GM19043 (cell line): Measurements from ENCODE around the gene PPP2R5D.
"Not testable (repeated sequence)": the region's sequence is repeated elsewhere in the genome, so short reads cannot be mapped to it uniquely, and the experiment has no call there.

Experiments
- ATAC-seq: cut with Tn5 transposase; IDR thresholded peaks from one replicate; pipeline ENCODE4 v1.9.1; 2021; ENCODE audit warnings: low read depth; ENCODE audit not compliant: unreplicated experiment

PPP2R5D gene

DNA sequence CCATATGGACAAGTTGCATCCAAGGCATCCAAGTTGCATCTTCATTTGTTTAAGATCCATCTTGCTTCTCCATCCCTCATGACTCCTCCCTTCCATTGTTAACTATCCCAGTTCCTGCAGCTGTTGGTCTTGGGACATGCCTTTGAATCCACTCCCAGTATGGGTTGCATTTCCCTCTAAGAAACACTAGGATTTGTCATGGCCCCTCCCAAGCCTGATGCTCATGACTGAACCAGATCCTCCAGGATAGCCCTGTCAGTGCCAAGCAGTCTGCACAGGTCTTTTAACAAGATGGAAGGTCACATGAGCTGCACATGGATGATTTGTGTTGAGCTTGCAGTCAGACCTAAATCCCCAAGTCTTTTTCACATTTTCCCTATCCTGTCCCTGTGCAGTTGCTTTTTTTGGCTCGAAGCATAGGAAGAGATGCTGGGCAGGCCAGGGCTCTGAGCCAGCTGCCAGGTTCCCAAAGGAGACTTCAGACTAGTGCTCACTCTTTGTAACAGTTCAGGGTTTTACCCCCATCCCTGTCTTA lies 4.2 kb downstream of the PPP2R5D start:
- ATAC-seq, result no peak

DNA sequence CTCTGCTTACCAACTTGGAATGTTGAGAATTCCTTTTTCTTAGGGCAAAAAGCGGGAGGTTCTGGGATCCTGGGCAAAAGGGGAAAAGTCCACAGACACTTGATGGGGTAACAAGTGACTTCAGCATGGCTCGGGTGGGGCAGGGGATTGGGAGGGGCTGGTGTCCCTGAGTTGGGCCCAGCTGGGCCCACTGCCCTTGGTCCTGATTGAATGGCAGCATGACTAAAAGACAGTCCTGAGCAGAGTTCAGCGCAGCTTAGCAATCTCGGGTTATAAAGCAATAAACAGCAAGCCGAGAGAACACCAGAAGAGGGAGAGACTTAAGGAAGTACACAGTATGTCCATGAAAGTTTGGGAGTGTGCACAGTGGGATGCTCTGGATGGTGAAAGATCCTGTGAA lies 5.6 kb downstream of the PPP2R5D start:
- no peak for ATAC-seq

DNA sequence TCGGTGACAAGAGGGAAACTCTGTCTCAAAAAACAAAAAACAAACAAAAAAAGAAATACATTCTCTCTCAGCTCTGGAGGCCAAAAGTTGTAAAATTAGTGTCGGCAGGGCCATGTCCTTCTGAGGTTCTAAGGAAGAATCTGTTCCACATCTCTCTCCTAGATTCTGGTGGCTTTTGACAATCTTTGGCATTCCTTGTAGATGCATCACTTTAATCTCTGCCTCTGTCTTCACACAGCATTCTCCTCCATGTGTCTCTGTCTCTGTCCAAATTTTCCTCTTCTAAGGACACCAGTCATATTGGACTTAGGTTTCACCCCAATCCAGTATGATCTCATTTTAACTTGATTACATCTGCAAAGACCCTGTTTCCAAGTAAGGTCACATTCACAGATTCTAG lies 9.1 kb downstream of the PPP2R5D start:
- ATAC-seq, result no peak

DNA sequence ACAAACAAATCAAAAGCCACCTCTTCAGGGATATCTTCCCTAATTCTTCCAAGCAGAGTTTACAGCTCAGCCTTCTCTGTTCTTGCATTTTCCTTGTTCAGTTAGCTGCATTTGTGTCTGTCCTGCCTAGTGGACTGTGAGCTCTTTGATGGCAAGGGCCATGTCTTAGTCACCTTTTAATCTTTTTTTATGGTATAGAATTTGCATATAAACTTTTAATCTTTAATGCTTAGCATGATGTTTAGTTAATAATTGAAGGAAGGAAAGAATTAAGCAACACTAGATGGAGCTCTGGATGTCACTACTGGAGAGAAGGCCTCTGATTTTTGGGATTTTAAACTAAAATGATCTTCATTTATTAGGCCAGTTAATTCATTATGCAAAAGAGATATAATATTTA lies 12.1 kb downstream of the PPP2R5D start:
- ATAC-seq, result no peak

DNA sequence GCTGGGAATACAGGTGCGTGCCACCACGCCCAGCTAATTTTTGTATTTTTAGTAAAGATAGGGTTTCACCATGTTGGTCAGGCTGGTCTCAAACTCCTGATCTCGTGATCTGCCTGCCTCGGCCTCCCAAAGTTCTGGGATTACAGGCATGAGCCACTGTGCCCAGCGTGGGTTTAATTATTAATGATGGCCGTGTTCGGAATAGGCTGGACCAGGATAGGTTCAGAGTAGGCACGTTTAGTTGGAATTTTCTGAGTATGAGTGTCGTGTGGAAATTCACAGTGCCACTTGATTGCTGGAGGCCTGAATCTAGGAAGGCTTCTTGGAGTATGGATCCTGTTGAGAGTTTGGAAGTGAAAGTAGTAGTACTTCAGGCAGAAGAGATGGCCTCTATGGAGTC lies 13.8 kb downstream of the PPP2R5D start:
- ATAC-seq, result not testable (repeated sequence)

DNA sequence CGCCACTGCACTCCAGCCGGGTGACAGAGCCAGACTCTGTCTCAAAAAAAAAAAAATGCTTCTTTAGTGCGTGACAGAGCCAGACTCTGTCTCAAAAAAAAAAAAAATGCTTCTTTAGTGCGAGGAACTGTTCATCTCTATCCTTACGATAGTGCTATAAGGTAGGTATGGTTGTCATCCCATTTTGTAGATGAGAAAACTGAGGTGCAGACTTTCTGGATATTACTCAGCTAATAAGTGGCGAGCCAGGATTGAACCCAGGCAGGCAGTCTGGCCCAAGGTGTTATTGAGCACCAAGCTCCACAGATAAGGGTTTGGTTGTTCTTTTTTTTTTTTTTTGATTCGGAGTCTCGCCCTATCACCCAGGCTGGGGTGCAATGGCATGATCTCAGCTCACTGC lies 17.5 kb downstream of the PPP2R5D start:
- no peak for ATAC-seq

DNA sequence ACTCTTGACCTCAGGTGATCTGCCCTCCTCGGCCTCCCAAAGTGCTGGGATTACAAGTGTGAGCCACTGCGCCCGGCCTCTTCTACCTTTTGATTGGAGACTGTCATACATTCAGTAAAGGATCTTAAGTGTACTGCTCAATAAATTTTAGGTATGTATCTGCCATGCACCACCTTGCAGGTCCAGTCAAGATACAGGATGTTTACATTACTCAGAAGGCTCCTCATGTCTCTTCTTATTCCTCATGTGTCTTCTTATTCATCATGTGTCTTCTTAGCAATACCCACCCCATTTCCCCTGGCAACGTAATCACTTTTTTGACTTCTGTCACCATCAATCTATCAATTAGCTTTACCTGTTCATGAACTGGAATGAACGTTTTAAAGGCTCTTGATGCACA lies 21.5 kb downstream of the PPP2R5D start:
- ATAC-seq, result no peak

DNA sequence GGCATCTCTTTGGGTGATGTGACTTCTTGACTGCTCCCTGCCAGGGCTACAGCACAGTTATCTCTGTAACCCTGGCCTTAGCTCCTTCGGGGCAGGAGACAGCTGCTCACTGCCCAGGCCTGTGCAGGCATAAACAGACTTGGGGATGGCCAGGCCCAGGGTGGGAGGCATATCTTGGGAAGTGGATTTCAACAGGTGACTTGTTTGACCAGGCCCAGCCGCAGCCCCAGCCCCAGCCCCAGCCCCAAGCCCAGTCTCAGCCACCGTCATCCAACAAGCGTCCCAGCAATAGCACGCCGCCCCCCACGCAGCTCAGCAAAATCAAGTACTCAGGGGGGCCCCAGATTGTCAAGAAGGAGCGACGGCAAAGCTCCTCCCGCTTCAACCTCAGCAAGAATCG lies 21.9 kb downstream of the PPP2R5D start:
- ATAC-seq, result no peak

DNA sequence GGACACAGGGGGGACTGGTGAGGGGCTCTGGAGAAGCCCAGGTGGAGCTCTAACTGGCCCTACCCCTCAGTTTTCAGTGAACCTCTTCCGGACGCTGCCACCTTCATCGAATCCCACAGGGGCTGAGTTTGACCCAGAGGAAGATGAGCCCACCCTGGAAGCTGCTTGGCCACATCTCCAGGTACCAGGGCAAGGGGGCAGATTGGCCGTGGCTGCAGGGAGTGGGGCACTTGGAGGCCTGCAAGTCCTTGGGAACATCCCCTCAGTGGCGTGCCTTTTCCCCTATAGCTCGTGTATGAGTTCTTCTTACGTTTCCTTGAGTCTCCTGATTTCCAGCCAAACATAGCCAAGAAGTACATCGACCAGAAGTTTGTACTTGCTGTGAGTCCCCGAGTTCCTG lies 22.8 kb downstream of the PPP2R5D start:
- no peak for ATAC-seq

DNA sequence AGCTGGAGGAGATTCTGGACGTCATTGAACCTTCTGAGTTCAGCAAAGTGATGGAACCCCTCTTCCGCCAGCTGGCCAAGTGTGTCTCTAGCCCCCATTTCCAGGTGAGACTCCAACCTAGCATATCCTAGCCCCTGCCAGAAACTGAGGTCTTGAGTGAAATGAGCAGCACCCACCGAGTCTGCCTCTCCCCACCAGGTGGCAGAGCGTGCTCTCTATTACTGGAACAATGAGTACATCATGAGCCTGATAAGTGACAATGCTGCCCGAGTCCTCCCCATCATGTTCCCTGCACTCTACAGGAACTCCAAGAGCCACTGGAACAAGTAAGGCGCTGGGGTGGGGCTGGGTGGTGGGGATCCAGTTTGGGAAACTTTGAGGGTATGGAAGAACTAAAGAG lies 24.8 kb downstream of the PPP2R5D start:
- ATAC-seq, result no peak

DNA sequence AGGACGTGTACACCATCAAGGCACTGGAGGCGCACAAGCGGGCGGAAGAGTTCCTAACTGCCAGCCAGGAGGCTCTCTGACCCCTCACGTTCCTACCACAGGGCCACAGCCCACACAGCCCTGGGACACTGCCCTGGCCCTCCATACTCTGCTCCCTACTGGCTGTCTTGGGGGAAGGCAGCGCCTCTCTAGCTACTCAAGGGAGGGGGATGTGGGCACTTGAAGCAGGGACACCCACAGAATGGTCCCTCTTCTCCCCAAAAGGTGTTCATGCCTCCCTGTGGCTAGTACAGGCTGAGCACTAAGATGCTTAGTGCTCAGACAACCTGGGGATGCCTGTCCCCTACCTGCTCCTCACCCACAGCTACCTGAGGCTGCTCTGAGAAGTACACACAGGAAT lies 26.8 kb downstream of the PPP2R5D start:
- ATAC-seq, result no peak

DNA sequence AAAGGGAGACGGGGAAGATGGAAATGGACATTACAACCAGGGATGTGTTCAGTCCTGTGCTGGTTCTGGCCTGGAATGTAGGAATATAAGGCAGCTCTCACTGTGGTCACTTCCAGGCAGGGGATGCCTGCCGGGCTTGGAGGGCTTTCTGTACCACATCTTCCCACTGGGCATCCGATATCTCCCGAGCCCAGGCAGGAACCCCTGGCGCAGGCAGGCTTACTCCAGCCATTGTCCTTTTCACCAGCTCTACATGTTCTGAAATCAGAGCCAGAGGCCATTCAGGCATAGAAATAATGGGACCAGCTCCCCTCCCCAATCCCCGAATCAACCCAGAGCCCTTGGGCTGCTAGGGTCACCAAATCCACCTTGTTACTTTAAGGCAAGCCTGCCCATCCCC lies 28.0 kb downstream of the PPP2R5D start:
- no peak for ATAC-seq

DNA sequence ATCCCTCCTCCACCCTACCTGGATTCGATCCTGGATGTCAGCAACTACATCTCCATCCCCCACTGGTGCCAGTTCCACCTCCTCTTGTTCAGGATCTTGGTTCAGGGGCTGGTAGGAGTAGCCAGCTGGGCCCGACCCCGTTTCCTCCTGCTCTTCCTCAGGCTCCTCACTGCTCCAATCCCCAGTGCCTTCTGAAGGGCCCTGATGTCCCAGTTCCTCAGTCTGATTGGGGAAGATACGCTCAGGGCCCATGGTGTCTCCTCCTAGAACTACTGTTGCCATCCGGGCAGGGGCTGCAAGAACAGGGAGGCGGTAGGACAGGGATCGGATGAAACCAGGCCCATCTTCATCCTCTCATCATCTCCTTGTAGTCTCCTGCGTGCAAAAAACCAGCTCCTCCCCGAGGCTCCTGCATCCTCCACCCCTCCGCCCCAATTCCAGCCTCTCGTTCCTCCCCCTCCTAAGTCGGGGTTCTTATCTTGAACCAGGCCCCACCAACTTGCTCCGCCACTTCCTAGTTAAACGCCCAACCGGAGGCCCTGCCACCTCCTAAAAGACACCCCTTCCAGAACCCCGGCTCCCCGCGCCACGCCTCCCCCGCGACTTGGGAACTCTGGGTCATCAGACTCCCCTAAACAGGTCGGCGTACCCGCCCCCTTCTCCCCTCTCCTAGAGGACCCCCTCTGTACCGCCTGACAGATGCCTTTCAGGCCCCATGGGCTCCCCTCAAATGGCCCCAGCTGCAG lies 28.9 kb downstream of the PPP2R5D start:
- peak; percentile 3 for ATAC-seq

DNA sequence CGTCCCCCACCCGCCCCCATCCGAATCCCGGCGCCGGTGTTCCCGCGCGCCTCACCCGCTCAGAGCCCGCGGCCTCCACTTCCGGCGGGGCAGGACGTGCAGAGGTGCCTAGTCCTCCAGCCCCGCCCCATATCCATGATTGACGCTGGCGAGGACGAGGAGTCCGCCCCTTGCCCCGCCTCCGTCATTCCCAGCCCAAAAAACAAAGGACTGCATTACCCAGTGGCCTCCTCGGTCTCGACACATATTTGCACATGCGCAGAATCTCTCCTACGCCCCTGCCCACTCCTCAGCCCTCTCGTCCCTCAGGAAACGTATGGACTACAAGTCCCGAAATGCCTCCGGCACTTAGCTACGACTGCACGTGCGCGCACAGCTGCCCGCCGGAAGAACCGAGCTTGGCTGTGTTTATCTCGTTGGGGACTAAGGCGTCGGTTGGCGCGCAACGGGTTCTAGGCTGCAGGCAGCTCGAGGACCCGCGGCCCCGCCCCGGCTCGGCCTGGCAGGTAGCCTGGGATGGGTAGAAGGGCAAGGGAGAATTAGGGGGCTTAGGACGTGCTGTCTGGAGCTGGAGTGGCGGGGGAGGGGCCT lies 29.6 kb downstream of the PPP2R5D start, which contains the start of the genes KLHDC3 and MEA1:
KLHDC3 (plus strand) TSS at position 407 of the 591 bp plus-strand sequence. CDS start 2,944 bp downstream, outside the sequence.
MEA1 (minus strand) TSS at position 104 of the 591 bp plus-strand sequence. CDS start 133 bp downstream, outside the sequence.
- ATAC-seq, result peak; percentile 91

DNA sequence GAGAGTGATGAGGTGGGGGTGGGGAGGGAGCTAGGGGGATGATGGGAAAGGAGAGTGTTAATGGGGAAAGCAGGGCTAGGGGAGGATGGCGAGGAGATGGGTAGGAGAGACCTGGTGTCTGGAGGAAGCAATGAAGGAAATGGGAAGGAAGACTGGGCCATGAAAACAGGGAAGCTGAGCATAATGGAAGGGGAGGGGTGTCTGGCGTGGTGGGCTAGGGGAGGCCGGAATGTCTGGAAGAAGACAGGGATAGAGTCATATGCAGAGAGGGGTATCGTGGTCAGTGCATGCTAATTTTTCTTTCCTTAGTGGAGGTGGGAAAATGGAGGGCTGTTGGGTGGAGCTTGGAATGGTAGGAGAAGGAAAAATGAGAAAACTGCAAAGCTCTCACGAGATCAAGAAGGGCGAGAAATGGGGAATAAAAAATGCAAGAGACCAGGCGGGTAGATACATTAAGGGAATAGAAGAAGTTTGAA lies 30.1 kb downstream of the PPP2R5D start:
- no peak for ATAC-seq

DNA sequence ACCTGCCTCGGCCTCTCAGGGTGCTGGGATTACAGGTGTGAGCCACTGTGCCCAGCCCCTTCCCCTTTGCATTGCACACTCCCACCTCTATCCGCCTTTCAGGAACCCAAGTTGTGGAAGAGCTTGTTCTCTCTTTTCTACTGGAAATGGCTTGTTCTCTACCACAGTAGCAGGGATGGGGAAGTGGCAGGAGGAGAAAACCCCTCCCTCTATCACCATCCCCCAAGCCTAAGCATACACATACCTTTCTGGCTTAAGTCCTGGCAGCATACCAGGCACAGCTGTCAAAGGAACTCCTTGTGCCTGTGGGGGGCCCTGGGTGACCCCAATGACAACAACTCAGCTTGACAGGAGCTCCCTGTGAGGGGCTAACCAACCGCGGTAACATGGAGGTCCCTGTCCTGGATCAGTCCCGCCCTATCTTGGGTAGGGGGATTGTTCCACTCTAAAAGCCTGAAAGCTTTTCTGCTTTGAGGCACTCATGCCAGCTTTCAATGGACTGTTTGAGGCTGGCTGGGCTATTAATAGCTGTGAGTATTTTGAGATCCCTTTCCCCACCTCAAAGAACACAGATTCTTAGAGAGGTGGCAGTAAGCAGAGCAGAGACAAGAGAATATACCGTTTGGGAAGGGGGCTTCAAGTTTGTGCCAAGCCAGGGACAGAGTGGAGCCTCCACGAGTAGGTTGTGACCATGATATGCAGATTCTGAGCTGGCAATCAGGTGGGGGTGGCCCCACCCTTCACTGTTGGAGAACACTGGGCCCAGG lies 32.0 kb downstream of the PPP2R5D start:
- no peak for ATAC-seq

DNA sequence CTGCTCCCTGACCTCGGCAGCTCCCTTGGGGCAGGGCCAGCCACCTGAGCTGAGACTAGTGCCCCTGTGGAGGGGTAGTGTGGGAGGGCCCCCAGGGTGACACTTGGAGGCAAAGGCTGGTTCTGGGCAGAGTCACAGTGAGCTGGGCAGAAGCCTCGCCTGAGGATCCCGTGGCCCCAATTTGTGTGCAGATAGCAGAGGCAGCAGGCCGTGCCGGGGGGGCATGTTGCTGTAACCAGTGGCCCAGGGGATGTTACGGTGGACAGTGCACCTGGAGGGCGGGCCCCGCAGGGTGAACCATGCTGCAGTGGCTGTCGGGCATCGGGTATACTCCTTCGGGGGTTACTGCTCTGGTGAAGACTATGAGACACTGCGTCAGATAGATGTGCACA lies 32.6 kb downstream of the PPP2R5D start:
- no peak for ATAC-seq

DNA sequence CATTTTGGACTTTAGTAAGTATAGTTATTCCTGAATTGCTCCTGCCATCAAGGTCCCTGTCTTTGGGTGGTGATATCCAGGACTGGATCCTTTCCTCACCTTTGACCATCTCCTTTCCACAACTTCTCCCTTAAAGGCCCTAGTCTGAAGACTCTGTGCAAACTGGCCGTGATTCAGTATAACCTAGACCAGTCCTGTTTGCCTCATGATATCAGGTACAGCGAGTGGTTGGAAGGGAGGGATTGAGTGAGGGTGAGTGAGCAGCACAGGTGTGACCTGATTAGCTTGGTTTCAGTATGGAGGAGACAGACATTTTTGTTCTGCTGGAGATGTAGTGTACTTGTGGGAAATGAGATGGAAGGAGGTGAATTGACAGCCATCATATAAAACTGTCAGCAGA lies 34.8 kb downstream of the PPP2R5D start:
- ATAC-seq, result no peak

DNA sequence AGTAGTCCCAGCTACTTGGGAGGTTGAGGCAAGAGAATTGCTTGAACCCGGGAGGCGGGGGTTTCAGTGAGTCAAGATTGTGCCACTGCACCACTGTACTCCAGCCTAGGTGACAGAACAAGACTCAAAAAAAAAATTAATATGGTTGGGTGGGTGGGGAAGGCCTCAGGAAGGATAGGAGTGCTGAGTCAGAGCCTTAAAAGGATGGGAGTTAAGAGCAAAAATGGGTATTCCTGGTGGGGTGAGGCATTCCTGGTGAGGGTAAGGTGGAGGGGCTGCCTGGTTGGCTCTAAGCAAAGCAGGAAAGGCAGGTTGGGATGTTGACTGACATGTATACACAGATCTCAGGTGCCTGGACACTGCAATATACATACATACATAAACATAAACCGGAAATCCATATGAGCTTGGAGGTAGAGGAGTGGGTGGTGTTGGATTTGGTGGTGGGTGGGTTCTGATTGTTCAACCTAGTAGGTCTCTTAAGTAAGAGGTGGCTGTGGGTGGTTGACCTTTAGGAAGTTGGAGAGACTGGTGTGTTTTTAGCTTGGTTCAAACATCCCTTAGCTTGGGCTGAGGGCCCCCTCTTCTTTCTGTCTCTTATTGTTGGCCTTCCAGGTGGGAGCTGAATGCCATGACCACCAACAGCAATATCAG lies 35.8 kb downstream of the PPP2R5D start:
- no peak for ATAC-seq

DNA sequence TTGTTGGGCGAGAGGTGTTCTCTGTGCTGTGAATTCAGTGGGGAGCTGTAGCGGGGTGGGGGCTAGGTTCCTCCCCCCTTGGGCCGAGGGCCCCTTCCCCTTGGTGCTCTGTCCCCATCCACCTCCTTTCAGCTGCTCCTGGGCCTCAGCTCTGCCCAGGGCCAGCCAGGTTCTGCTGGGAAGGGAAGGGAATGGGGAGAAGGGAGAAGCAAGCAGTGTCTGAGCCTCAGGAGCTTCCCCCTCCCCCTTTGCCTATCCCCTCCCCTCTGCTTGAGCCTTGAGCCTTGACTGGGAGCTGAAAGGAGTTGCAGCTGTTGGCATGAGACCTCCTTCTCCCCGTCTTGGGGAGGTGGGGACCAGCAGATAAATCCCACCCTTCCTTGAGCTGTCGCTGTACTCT lies 36.5 kb downstream of the PPP2R5D start:
- ATAC-seq, result no peak
